SK-N-SH treated with all-trans-retinoic acid at 6 μM for 48 hours (cell line): ENCODE measurements around the gene MYO3B.

Source experiments
- ARNTL ChIP-seq: fragments of 450-650 bp; formaldehyde crosslinking; IDR thresholded peaks from 2 replicates; pipeline ENCODE4 v1.5.0; 2020; ENCODE audit warnings: low read depth, mild to moderate bottlenecking, moderate library complexity, borderline replicate concordance
- BACH2 ChIP-seq: fragments of 250-450 bp; sonication (Bioruptor Pico); IDR thresholded peaks from 2 replicates; pipeline ENCODE4 v1.9.0; 2021; ENCODE audit warnings: mild to moderate bottlenecking, borderline replicate concordance
- PATZ1 ChIP-seq: fragments of 250-450 bp; sonication (Bioruptor Pico); IDR thresholded peaks from 2 replicates; pipeline ENCODE4 v1.8.0; 2020; ENCODE audit warnings: mild to moderate bottlenecking, moderate library complexity, borderline replicate concordance
- RARB ChIP-seq: fragments of 250-450 bp; sonication (Bioruptor Pico); IDR thresholded peaks from 2 replicates; pipeline ENCODE4 v1.8.0; 2021; ENCODE audit warnings: mild to moderate bottlenecking, moderate library complexity
- SNAI2 ChIP-seq: fragments of 250-450 bp; sonication (Bioruptor Pico); IDR thresholded peaks from 2 replicates; pipeline ENCODE4 v1.5.0; 2020; ENCODE audit warnings: mild to moderate bottlenecking, moderate library complexity
- ZC3H10 ChIP-seq: fragments of 250-450 bp; sonication (Bioruptor Pico); IDR thresholded peaks from 2 replicates; pipeline ENCODE4 v1.5.1; 2021; ENCODE audit warnings: mild to moderate bottlenecking, moderate library complexity

GRCh38 chr2:170201734-170202393 is 23.9 kb downstream of the MYO3B start:
- TF ChIP-seq BACH2 (CRISPR knock-in tag): no peak
- TF ChIP-seq SNAI2: no peak
- TF ChIP-seq ARNTL (CRISPR knock-in tag): no peak
- no peak for TF ChIP-seq PATZ1
- TF ChIP-seq RARB: no peak
- no peak for TF ChIP-seq ZC3H10
